CD4-positive, alpha-beta T cell treated with Interleukin-10 for 1 hour (primary cell): ENCODE data around the gene RHBDF2.
A peak's percentile ranks its signal among the peaks of the same experiment; 100 is the strongest.

ENCODE experiments used
- DNase-seq: peaks from one replicate; pipeline ENCODE4 v3.0.0-alpha.2; 2020

The RHBDF2 gene

DNA sequence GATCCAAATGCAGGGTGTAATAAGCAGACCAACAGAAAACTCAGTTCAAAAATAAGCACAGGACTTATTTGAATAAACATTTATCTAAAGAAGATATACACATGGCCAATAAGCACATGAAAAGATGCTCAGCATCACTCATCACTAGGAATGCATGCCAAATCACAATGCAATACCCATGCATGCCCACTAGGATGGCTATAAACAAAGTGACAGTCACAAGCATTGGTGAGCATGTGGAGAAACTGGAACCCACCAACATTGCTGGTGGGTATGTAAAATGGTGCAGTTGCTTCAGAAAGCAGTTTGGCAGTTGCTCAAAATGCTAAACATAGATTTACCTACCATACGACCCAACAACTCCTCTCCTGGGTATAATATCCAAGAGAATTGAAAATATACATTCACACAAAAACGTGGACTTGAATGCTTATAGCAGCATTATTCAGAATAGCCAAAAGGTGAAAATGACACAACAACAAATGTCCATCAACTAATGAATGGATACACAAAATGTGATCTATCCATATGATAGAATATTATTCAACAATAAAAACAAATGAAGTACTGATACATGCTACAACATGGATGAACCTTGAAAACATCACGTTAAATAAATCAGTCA, 68.4 kb downstream of the RHBDF2 start:
- DNase-seq = peak; percentile 22

DNA sequence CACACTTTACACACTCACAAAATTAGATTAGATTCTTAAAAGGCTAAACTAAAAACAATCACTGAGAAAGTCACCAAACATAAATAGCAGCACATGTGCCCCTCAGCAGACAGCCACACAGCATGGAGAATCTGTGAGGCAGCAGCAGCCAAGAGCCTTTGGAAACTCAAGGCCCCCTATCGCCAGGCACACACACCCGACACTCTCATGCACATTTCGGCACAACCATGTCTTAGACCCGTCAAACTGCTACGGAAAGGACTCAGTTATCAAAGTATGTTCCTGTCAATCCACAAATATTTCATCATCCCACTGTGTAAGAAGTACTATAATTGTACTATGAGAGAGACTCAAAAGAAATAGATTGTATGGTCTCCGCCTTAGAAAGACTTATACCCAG, 69.2 kb downstream of the RHBDF2 start:
- DNase-seq = no peak

DNA sequence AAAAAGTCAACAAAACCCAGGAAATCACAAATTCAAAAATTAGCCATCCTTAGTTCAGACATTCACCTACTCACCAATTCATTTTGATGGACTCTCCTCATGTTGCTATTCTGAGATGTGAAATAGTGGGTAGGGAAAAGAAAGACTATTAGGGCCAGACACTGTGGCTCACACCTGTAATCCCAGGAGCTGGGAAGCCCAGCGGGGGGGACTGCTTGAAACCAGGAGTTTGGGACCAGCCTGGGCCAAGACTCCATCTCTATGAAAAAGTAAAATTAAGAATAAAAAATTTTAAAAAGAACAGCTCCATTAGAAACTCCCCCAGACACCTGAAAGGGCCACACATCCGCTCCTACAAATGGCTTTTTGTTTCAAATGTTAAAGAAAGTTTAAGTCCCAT, 69.7 kb downstream of the RHBDF2 start:
- DNase-seq = no peak

DNA sequence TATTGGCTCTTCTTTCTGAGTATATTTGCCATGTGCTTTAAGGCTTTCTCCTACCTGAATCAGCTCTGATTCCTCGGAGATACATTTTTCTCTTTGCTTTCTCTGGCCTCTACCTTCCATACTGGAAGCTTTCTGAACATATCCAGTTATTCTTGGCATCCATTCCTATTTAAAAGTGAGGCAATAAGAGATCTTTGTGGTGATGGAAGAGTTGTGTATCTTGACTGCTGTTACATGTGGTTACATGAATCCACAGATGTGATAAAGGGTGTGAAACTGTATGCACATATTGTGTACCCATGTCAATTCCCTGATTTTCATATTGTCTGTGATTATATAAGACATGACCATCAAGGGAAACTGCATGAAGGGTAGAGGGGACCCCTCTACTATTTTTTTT, 72.7 kb downstream of the RHBDF2 start:
- DNase-seq = no peak

DNA sequence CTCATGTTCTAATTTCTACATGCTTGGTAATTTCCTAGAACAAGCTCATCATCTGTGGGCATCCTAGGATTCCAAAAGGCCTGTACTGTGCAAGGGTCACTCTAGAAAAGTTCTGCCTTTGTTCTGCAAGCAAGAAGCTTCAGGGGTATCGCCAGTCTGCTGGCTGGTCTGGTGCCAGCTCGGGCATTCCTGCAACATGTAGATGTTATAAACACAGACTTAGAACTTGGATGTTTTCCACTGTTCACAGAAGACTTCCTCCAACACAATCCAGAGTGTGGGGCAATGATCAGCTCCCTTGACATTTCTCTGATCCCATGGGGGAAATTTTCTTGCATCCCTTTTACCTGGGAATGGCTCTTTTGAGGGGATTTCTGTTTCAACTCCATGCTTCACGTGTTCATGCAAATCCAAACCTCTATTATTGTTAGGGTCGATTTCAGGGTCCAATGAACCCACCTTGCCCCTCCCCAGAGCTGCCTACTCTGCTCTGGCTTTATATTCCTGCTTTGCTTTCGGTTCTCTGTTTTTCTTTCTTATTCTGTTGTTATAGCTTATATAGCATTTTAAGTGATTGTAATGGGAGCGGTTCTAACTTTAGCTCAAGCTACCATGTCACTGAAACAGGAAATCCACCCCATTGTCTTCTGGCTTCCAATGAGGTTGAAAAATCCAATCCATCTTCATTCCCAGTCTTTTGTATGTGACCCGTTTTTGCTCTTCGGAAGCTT, 73.6 kb downstream of the RHBDF2 start:
- DNase-seq = no peak

DNA sequence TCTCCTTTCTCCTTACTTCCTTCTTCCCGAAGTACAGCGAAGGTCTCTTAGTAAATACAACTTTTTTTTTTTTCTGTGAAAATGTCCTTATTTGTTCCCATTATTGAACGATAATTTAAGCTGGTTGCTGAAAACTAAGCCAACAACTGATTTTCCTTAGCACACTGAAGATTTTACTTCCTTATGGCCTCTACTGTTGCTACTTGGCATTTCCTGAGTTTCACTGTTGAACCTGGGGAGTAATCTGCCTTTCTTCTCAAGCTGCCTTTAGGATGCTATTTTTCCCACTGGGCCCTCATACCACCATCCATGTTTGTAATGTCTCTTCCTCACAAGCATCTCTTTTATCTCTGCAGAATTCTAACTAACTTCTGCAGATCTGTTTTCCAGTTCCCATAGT, 74.4 kb downstream of the RHBDF2 start:
- no peak for DNase-seq

DNA sequence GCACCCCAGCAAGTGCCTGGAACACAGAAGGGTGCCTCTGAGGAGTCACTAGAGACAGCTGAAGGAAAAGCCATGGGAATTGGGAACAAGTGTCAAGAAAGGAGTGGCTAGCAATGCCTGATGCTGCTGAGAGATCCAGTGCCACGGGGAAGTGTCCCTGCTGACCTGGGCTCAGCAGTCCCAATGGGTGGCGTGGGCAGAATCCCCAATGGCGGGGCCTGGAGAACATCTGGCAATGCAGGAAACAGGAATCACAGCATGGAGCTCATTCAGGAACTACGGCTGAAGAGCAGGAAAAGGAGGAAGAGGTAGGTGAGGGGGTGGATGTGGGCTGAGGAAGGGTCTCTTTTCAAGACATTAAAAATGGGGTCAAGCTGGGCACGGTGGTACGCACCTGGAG, 78.4 kb downstream of the RHBDF2 start:
- DNase-seq = no peak

DNA sequence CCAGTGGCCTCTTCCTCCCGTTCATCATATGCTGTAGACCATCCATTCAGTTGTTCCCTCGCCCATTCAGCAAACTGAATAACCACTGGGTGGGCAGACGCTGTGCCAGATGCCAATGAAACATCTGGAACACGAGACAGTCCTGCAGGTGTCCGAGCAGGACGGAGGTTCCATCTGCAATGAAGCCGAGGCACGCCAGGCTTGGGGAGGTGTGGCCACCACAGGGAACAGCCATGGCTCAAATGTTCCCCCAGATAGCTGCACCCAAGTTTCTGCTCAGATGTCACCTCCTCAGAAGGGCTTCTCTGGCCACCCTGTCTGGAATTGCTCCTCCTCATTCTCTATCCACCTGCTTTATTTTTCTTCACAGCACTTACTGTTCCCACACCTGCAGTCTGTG, 78.8 kb downstream of the RHBDF2 start:
- DNase-seq = no peak

DNA sequence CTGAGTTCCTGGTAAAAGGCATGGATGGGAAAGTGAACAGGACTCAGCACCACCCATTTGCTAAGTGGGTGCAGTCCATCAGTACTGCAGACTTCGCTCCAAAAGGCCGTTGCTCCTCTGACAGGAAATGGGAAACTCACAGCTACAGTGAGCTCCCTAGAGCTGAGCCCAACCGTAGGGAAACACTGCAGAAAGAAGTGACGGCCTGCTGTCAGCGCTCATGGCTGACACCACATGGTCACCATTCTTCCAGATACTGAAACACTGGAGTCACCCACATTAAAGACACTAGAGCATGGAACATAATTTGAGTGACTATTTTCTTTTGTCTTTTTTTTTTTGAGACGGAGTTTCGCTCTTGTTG, 80.2 kb downstream of the RHBDF2 start:
- DNase-seq = no peak
